Osteocyte (in vitro differentiated cells): ENCODE measurements around the gene ALOX12B. TPM values are rescaled to one million over a fixed set of nuclear protein-coding genes. Genes with fewer than 3 reads are reported as not detected.

ENCODE experiments used
- DNase-seq: peaks from one replicate; pipeline ENCODE4 v3.0.0; 2021; ENCODE audit warnings: mixed read lengths; ENCODE audit not compliant: unreplicated experiment; ENCODE audit errors: extremely low spot score
- H3K27ac Mint-ChIP-seq: one replicate; pipeline ENCODE4 v1.8.0; 2021; ENCODE audit warnings: mild to moderate bottlenecking, mixed read lengths; ENCODE audit not compliant: unreplicated experiment
- H3K27me3 Mint-ChIP-seq: one replicate; pipeline ENCODE4 v1.8.0; 2021; ENCODE audit warnings: mixed read lengths; ENCODE audit not compliant: unreplicated experiment
- H3K36me3 Mint-ChIP-seq: one replicate; pipeline ENCODE4 v1.8.0; 2021; ENCODE audit warnings: mixed read lengths; ENCODE audit not compliant: unreplicated experiment
- H3K4me1 Mint-ChIP-seq: one replicate; pipeline ENCODE4 v1.8.0; 2021; ENCODE audit warnings: mixed read lengths; ENCODE audit not compliant: unreplicated experiment
- H3K4me3 Mint-ChIP-seq: one replicate; pipeline ENCODE4 v1.8.0; 2021; ENCODE audit warnings: mild to moderate bottlenecking, moderate library complexity, mixed read lengths; ENCODE audit not compliant: unreplicated experiment
- H3K9me3 Mint-ChIP-seq: one replicate; pipeline ENCODE4 v1.8.0; 2021; ENCODE audit warnings: mixed read lengths; ENCODE audit not compliant: unreplicated experiment
- total RNA-seq: library from RNA; stranded (reverse); gene quantifications from 2 replicates; pipeline ENCODE4 v1.2.1, GENCODE V29; 2021
- TF ChIP-seq, protein P1 (sequence below): fragments of 200-600 bp; sonication (generic); IDR thresholded peaks from 2 replicates; pipeline ENCODE4 v1.5.0; 2021; ENCODE audit warnings: antibody characterized with exemption, mild to moderate bottlenecking, moderate library complexity

ALOX12B gene
- total RNA-seq, 1 donor from 2014 or later, result not detected

DNA sequence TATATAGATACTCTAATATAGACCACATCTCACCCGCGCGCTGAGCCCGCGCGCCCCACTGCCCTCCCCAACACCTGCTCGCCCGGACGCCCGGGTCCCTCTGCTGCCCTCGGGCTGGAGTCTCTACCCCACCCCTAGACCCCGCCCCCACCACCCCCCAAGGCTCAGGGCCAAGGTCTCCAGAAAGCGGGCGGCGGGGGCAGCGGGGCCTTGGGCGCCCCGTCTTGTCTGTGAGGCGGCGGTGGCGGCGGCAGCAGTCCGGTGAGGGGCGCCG lies 33.8 kb upstream of the ALOX12B start:
- Mint-ChIP-seq H3K4me1 (peaks cover 65% of the 10 kb centered on the region), H3K36me3 (no peaks in the 10 kb centered on the region), H3K4me3 (peak overlapping the region; percentile 87), H3K27ac (peak overlapping the region; percentile 95), H3K27me3 (no peaks in the 10 kb centered on the region), H3K9me3 (no peaks in the 10 kb centered on the region)
- TF ChIP-seq, protein P1, sequence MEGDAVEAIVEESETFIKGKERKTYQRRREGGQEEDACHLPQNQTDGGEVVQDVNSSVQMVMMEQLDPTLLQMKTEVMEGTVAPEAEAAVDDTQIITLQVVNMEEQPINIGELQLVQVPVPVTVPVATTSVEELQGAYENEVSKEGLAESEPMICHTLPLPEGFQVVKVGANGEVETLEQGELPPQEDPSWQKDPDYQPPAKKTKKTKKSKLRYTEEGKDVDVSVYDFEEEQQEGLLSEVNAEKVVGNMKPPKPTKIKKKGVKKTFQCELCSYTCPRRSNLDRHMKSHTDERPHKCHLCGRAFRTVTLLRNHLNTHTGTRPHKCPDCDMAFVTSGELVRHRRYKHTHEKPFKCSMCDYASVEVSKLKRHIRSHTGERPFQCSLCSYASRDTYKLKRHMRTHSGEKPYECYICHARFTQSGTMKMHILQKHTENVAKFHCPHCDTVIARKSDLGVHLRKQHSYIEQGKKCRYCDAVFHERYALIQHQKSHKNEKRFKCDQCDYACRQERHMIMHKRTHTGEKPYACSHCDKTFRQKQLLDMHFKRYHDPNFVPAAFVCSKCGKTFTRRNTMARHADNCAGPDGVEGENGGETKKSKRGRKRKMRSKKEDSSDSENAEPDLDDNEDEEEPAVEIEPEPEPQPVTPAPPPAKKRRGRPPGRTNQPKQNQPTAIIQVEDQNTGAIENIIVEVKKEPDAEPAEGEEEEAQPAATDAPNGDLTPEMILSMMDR, result no peak
- no peak for DNase-seq

DNA sequence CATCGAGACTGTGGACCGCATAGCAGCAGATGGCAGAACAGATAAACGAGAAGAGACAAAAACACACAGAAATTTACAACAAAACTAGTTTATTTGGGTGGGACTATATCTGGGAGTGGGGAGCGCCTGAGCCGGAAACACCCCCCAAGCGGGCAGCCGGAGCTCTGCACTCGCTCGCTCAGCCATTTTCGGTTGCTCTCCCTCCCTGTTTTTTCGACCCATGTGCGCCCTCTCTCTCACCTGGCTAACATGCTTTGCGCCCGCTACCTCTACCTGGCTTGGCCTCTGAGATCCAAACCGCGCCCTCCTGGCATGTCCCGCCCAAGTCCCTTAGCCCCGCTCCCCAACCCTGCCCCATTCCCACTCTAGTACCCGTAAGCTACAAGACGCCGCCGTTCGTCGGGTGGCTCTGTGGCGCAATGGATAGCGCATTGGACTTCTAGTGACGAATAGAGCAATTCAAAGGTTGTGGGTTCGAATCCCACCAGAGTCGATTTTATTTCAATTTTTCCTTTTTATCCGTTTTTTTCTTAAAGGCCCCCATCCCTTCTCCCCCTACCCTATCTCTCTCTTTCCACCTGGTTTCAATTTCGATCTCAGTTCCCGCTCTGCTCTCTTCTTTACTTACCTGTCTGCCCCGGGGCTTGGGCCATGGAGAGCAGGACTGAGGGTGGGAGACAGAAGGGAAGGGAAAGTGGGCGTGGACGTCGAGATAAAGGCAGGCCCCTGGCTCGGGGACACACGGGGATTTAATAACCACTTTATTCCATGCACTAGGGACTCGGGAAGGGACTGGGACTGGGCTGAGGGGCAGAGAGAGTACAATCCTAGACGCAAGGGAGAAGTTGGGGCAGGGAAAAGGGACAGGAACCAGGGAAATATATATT lies 33.2 kb upstream of the ALOX12B start:
- H3K27me3 Mint-ChIP-seq, result peaks cover 4% of the 10 kb centered on the region
- peak overlapping the region; percentile 87 for H3K4me3 Mint-ChIP-seq
- no peaks in the 10 kb centered on the region for H3K9me3 Mint-ChIP-seq
- TF ChIP-seq, protein P1, result peak; percentile 30
- H3K27ac Mint-ChIP-seq, result peak overlapping the region; percentile 95
- no peaks in the 10 kb centered on the region for H3K36me3 Mint-ChIP-seq
- DNase-seq, result peak; percentile 88
- H3K4me1 Mint-ChIP-seq, result peaks cover 60% of the 10 kb centered on the region

DNA sequence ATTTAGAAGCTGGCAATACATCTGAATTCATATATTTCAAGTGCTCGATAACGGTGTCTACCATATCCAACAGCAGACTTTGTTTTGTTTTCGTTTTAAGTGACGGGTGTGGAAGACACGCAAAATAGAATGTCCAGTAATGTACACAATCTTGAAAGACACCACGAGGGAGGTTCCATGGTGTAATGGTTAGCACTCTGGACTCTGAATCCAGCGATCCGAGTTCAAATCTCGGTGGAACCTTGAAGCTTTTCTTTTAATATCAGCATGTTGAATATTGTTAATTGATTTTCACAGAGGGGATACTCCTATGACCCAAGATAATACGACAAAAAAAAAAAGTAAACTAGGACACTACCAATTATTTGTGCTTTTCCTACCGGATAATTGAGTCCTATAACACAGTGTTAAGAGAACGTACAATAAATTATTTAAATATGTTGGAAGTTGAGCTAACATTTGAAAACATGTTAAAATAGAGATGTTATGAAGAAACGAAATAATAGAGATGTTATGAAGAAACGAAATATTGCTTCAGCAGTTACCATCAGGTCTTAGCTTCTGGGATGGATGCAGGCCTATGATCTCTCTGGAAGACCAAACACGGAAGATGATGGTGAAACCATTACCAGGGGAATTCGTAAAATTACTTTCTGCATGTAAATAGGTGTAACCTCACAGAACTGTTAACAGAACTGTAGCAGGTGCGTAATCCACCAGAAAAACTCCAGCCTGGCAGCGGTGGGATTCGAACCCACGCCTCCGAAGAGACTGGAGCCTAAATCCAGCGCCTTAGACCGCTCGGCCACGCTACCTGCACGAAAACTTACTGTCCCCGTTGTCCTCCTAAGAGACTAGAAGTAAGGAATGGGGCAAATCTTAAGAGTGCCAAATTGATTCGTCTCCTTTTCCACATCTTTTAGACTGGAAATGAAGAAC lies 32.3 kb upstream of the ALOX12B start:
- no peaks in the 10 kb centered on the region for H3K36me3 Mint-ChIP-seq
- H3K4me3 Mint-ChIP-seq, result peak overlapping the region; percentile 87
- H3K27ac Mint-ChIP-seq, result peak overlapping the region; percentile 95
- peak; percentile 94 for DNase-seq
- H3K9me3 Mint-ChIP-seq, result no peaks in the 10 kb centered on the region
- H3K27me3 Mint-ChIP-seq, result peaks cover 11% of the 10 kb centered on the region
- peaks cover 52% of the 10 kb centered on the region for H3K4me1 Mint-ChIP-seq
- TF ChIP-seq, protein P1, result no peak

DNA sequence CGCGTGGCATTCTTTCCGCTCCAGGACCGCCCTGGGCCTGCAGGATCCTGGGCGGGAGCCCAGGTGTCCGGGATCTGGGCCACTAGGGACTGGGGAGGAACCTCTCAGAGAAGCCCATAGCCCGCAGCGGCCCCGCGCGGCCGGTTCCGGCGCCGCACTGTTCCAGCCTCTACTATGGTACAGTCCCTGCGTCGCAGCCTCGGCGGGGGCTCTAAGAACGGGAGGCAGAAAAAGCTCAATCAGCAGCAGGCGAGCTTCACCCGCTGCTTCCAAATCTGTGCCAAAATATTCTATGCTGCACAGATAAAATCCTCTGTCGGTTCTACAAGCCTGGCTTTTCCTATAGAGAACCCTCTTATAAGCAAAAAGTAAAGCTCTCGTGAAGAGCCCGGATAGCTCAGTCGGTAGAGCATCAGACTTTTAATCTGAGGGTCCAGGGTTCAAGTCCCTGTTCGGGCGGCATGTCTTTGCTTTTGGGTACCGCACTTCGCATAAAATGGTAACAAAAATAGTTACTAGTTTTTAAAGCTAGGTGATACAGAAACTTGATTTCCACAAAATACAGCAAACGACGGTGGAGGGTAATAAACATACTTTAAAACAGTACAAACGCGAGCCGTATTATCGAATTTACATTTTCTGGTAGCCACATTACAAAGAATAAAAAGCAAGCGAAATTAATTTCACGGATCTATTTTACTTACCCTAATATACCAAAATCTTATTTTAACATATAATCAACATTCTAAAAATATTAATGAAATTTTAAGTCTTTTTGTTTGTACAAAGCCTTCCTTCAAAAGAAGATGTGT lies 31.5 kb upstream of the ALOX12B start:
- peaks cover 18% of the 10 kb centered on the region for H3K27me3 Mint-ChIP-seq
- TF ChIP-seq, protein P1, result peak; percentile 92
- peak overlapping the region; percentile 95 for H3K27ac Mint-ChIP-seq
- H3K4me3 Mint-ChIP-seq, result peak overlapping the region; percentile 87
- peaks cover 44% of the 10 kb centered on the region for H3K4me1 Mint-ChIP-seq
- peak; percentile 96 for DNase-seq
- no peaks in the 10 kb centered on the region for H3K36me3 Mint-ChIP-seq
- no peaks in the 10 kb centered on the region for H3K9me3 Mint-ChIP-seq
